Esophagus squamous epithelium (tissue), 5 donors: ENCODE results near the gene PLEKHG3. TPM values are rescaled to one million over a fixed set of nuclear protein-coding genes. Genes with fewer than 3 reads are reported as not detected.

Experiments used
- DNase-seq: peaks from one replicate; lab custom pipeline; 2025; lab: John Stamatoyannopoulos, UW
- H3K27ac ChIP-seq, 4 donors: fragments of 200-600 bp; sonication (generic); one replicate each; pipeline ENCODE4 v1.5.1; 2016 to 2019; ENCODE audit warnings: mild to moderate bottlenecking in 1 of 4
- H3K27me3 ChIP-seq, 4 donors: fragments of 200-600 bp; sonication (generic); 1 replicate in 3 of 4; 2 replicates in 1 of 4; pipeline versions ENCODE4 v1.5.1 to v1.6.0; 2017 to 2021; ENCODE audit warnings: antibody characterized with exemption in 1 of 4
- H3K36me3 ChIP-seq, 3 donors: fragments of 200-600 bp; sonication (generic); one replicate each; pipeline ENCODE4 v1.5.1; 2016 to 2019
- H3K4me1 ChIP-seq, 3 donors: fragments of 200-600 bp; sonication (generic); one replicate each; pipeline ENCODE4 v1.5.1; 2017 to 2019
- H3K4me3 ChIP-seq, 4 donors: fragments of 200-600 bp; sonication (generic); 1 replicate in 3 of 4; 2 replicates in 1 of 4; pipeline ENCODE4 v1.5.1; 2016 to 2019; ENCODE audit warnings: mild to moderate bottlenecking in 2 of 4, moderate library complexity in 1 of 4
- H3K9me3 ChIP-seq, 3 donors: fragments of 200-600 bp; sonication (generic); one replicate each; pipeline ENCODE4 v1.5.1; 2016 to 2019
- POLR2A ChIP-seq, 4 donors: fragments of 450-650 bp; IDR thresholded peaks; one replicate each; pipeline ENCODE4 v1.6.1; 2017; ENCODE audit warnings: antibody characterized with exemption in 4 of 4, mild to moderate bottlenecking in 4 of 4, moderate library complexity in 3 of 4
- WGBS, 2 donors: methylation state at CpG; one replicate each; pipeline ENCODE4 v1.1.5; 2018; 5-methylcytosine and 5-hydroxymethylcytosine counted together
- intact Hi-C: fragments of 100-400 bp; cut with DNase I; formaldehyde crosslinking; loops from one replicate; pipeline ENCODE4 v1.15.0; 2022
- total RNA-seq, 4 donors: library from RNA; depleted of rRNA; stranded (reverse); fragments of >200 nt; gene quantifications; one replicate each; pipeline ENCODE4 v1.1.0, GENCODE V29; 2016
- TF ChIP-seq, protein P1 (sequence below), 6 experiments: fragments of 450-650 bp in 4 of 6; fragments of 200-600 bp in 2 of 6; sonication (generic) in 2 of 6; IDR thresholded peaks; one replicate each; pipeline ENCODE4 v1.5.1; 2016 to 2019; ENCODE audit warnings: antibody characterized with exemption in 6 of 6, mild to moderate bottlenecking in 4 of 6, moderate library complexity in 4 of 6
- donor health status: DM: yes; HTN: yes; CAD: no.

Gene PLEKHG3
- total RNA-seq, 4 donors from 2014 or later, result 44.6 to 87.8 (median 60.8) TPM

DNA sequence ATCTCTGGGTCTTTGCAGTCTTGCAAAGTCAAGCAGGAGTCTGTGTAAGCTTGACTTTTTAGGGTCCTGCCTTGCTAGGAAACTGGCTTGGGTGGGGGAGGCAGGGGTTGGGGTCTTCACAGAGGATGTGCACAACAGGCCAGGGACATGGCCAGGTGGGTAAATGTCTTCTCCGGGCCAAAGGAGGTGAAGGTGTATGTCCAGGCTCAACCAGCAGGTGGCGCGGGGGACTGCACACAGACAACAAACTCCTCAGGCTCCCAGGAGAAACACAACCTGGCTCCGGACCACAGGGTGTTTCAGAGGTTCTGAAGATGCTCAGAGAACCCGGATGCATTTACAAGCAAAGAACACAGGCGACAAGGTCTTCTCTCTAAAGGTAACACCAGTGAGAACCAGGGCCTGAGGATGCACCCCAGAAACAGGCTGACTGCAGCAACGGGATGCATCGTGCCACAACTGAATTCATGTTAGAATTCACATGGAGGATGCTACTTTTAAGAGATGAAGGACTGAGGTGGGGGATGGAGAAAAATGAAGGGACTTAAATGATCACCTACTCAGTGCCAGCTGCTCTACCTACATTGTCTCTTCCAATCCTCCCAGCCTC is 56.0 kb downstream of the PLEKHG3 start:
- peaks cover 42 to 94% (median 58%) of the 10 kb centered on the region in 3 donors for H3K4me1 ChIP-seq
- no peaks in the 10 kb centered on the region for H3K36me3 ChIP-seq
- TF ChIP-seq, protein P1, sequence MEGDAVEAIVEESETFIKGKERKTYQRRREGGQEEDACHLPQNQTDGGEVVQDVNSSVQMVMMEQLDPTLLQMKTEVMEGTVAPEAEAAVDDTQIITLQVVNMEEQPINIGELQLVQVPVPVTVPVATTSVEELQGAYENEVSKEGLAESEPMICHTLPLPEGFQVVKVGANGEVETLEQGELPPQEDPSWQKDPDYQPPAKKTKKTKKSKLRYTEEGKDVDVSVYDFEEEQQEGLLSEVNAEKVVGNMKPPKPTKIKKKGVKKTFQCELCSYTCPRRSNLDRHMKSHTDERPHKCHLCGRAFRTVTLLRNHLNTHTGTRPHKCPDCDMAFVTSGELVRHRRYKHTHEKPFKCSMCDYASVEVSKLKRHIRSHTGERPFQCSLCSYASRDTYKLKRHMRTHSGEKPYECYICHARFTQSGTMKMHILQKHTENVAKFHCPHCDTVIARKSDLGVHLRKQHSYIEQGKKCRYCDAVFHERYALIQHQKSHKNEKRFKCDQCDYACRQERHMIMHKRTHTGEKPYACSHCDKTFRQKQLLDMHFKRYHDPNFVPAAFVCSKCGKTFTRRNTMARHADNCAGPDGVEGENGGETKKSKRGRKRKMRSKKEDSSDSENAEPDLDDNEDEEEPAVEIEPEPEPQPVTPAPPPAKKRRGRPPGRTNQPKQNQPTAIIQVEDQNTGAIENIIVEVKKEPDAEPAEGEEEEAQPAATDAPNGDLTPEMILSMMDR (IDR thresholded peaks at IDR 0.05), result peak in 5 of 6 experiments; percentile 57 to 78 (median 67)
- TF ChIP-seq POLR2A (IDR thresholded peaks at IDR 0.05), result no peak
- no peak overlapping the region for H3K27ac ChIP-seq
- no peak overlapping the region for H3K4me3 ChIP-seq
- intact Hi-C loops, result loop anchor here (5.0 kb wide), 1 partner anchor 88 kb away; no protein-coding TSS in a partner anchor
- H3K27me3 ChIP-seq, result no peaks in the 10 kb centered on the region
- 51 to 61% methylated on average over 5 to 6 of the region's 8 CpGs for WGBS, 2 donors
- DNase-seq, result no peak
- no peaks in the 10 kb centered on the region for H3K9me3 ChIP-seq

DNA sequence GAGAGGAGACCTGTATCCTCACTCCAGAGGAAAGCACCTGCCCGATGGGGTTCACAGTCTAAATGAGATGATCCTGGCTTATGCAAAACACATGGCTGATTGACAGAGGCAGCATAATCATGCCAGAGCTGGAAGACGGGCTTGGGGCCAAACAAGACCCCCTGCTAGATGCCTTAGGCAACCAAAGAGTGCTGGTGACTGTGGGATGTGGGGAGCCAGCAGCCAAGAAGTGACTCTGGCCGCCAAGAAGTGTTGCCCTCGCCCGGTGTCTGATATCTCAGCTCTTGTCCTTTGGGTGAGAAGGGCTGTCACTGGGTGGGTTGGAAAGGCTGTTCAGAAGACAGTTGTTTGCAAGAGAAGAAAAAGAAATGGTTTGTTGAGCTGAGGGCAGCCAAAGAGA is 56.7 kb downstream of the PLEKHG3 start:
- TF ChIP-seq POLR2A (IDR thresholded peaks at IDR 0.05), result no peak
- TF ChIP-seq, protein P1 (IDR thresholded peaks at IDR 0.05), result no peak
- DNase-seq, result no peak
- H3K9me3 ChIP-seq, result no peaks in the 10 kb centered on the region
- no peak overlapping the region for H3K4me3 ChIP-seq
- no peaks in the 10 kb centered on the region for H3K36me3 ChIP-seq
- 57% methylated on average over 5 of the region's 5 CpGs; no CpG with 5 or more reads in 1 of the 2 donors for WGBS, 2 donors
- intact Hi-C loops, result loop anchor here (5.0 kb wide), 1 partner anchor 89 kb away; no protein-coding TSS in a partner anchor
- H3K4me1 ChIP-seq, result peaks cover 42 to 87% (median 54%) of the 10 kb centered on the region in 3 donors
- peak overlapping the region in 1 of 4 donors; percentile 86 for H3K27ac ChIP-seq
- no peaks in the 10 kb centered on the region for H3K27me3 ChIP-seq

DNA sequence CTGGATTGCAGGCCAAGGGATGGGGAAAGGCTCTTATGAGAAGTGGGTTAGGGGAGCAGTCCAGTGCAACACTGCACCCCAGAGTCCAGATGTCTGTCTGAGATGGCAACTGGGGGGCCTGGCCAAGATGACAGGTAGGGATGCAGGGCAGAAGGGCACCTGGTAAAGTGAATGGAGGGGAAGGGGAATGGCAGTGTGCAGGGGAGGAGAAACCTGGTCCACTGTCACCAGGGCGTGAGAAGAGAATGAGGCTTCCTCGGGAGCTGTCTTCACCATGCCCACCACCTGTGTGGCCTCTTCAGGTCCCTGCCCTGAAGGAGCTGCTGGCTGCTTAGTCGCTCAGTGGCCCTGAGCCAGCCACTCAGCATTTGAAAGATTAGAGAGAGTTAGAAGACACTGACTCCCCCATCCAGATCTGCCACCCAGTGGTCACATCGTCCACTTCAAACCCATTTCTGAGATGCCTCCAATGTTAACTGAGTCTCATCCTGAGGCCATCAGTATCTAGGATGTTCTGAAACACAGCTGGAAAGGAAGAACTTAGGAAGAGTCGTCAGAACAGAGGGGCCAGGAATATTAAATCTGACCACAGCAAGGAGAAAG is 57.3 kb downstream of the PLEKHG3 start:
- WGBS, 2 donors, result 12 to 21% methylated on average over 4 of the region's 5 CpGs
- no peak for DNase-seq
- Histone ChIP-seq H3K36me3 (no peaks in the 10 kb centered on the region), H3K4me1 (peaks cover 42 to 85% (median 54%) of the 10 kb centered on the region in 3 donors), H3K4me3 (peak overlapping the region in 1 of 4 donors; percentile 44), H3K27me3 (no peaks in the 10 kb centered on the region), H3K9me3 (no peaks in the 10 kb centered on the region), H3K27ac (peak overlapping the region; percentile 70 to 86 (median 82))
- TF ChIP-seq POLR2A (IDR thresholded peaks at IDR 0.05), result no peak
- TF ChIP-seq, protein P1 (IDR thresholded peaks at IDR 0.05), result peak in 3 of 6 experiments; percentile 10 to 42 (median 29)
- intact Hi-C loops, result loop anchor here (5.0 kb wide), 1 partner anchor 89 kb away; no protein-coding TSS in a partner anchor

DNA sequence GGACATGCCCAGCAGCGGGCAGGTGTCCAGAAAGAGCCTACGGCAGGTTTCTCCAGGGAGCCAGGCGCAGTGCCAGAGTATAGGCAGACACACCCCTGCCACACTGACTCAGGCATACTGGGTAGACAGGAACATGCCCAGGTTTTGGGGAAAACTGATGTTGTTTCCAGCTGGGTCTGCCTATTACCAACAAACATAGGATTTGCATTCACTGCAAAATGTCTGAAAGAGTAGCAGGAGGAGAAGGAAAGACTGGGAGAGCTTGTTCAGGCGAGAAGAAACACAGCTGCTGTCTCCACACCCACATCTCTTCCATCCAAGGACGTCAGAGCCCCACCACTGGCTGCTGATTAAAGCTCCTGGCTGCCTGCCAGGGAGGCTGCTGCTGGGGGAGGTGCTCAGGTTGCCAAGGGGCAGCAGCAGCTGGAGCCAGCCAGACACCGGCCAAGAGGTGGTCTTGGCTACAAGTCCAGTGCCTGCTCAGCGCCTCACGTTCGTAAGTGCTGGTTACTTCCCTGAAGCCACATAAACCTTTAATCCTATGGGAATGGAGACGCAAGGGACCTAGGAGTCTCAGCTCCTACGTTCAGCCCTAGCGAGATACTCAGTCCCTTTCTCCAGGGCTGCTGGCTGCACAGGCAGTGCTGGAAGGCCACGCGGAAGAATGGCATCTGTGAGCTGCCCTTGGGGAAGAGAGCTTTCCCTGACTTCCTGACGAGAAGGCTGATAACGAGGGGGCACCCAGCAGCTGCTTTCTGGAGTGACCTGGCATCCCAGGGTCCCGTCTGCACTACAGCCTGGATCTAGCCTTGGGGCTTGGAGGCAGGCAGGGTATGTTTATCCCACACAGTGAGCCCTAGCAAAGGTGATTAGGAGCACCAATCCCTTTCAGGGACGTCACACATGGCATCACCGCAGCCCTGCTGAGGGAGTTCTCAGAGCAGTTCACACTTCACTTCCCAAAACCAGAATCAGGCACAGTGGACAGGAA is 58.1 kb downstream of the PLEKHG3 start:
- H3K4me1 ChIP-seq, result peaks cover 42 to 81% (median 51%) of the 10 kb centered on the region in 3 donors
- H3K36me3 ChIP-seq, result no peaks in the 10 kb centered on the region
- peak overlapping the region; percentile 70 to 86 (median 82) for H3K27ac ChIP-seq
- TF ChIP-seq, protein P1 (IDR thresholded peaks at IDR 0.05), result no peak
- TF ChIP-seq POLR2A (IDR thresholded peaks at IDR 0.05), result no peak
- H3K27me3 ChIP-seq, result no peaks in the 10 kb centered on the region
- DNase-seq, result no peak
- H3K9me3 ChIP-seq, result no peaks in the 10 kb centered on the region
- H3K4me3 ChIP-seq, result peak overlapping the region in 2 of 4 donors; percentile 4 to 44
- intact Hi-C loops, result loop anchor here (5.0 kb wide), 1 partner anchor 90 kb away; no protein-coding TSS in a partner anchor
- whole genome bisulfite sequencing, 2 donors, result 9 to 28% methylated on average over 13 to 15 of the region's 19 CpGs
